Kidney epithelial cell (primary cell): ENCODE data around the gene NR2F1. TPM values are rescaled to one million over a fixed set of nuclear protein-coding genes. Genes with fewer than 3 reads are reported as not detected.

ENCODE experiments used
- DNase-seq: peaks from one replicate; pipeline ENCODE4 v3.0.0-alpha.2; 2010; ENCODE audit warnings: low read depth
- H3K27me3 ChIP-seq: 2 replicates; pipeline ENCODE4 v1.6.0; 2011; ENCODE audit warnings: low read length; ENCODE audit not compliant: control insufficient read depth, insufficient read depth
- H3K36me3 ChIP-seq: 2 replicates; pipeline ENCODE4 v1.5.1; 2011; ENCODE audit warnings: low read length; ENCODE audit not compliant: control insufficient read depth, insufficient read depth
- H3K4me3 ChIP-seq: 2 replicates; pipeline ENCODE4 v1.5.1; 2011; ENCODE audit warnings: low read depth, mild to moderate bottlenecking, control low read depth, low read length
- total RNA-seq: library from RNA; depleted of rRNA; stranded (reverse); fragments of >200 nt; gene quantifications from 2 replicates; pipeline ENCODE4 v1.2.3, GENCODE V29; 2015
- TF ChIP-seq, protein P1 (sequence below): IDR thresholded peaks from 2 replicates; pipeline ENCODE4 v1.5.1; 2011; ENCODE audit warnings: mild to moderate bottlenecking, moderate library complexity, low read length, control low read depth, inconsistent platforms; ENCODE audit not compliant: insufficient read depth, poor library complexity, severe bottlenecking

NR2F1 gene
- total RNA-seq, 1 donor from 2014 or later, result 13.2 TPM

DNA sequence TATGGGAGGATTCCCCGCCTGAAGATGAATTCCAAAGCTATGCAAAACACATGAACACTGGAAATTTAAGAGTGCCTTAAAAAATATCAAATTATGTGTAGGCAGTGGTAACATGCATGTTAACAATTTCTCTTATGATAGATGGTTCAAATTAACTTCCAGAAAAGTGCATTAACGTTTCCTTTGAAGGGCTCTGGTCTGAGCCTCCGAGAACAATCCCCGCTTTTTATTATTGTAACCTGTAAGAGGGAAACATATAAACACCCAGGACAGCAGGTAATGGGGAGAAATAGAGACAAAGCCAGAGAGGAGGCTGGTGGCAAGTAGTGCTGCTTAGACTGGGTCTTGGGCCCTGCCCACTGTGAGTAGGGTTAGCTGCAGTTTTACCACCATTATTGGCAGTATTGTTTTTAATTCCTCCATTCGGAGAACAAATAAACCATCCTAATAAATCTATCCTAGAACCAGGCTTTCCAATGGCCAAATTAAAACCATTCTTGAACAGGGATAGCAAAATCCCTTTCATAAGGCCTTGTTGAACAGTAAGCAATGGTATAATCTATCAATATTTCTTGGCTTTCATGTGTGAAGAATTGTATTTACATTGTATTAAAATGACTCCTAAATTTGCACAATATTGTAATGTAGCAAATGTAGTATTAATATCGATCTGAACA is 6.3 kb downstream of the NR2F1 start:
- no peak for DNase-seq
- Histone ChIP-seq H3K4me3 (peak overlapping the region; percentile 77), H3K36me3 (no peaks in the 10 kb centered on the region), H3K27me3 (no peaks in the 10 kb centered on the region)
- TF ChIP-seq, protein P1, sequence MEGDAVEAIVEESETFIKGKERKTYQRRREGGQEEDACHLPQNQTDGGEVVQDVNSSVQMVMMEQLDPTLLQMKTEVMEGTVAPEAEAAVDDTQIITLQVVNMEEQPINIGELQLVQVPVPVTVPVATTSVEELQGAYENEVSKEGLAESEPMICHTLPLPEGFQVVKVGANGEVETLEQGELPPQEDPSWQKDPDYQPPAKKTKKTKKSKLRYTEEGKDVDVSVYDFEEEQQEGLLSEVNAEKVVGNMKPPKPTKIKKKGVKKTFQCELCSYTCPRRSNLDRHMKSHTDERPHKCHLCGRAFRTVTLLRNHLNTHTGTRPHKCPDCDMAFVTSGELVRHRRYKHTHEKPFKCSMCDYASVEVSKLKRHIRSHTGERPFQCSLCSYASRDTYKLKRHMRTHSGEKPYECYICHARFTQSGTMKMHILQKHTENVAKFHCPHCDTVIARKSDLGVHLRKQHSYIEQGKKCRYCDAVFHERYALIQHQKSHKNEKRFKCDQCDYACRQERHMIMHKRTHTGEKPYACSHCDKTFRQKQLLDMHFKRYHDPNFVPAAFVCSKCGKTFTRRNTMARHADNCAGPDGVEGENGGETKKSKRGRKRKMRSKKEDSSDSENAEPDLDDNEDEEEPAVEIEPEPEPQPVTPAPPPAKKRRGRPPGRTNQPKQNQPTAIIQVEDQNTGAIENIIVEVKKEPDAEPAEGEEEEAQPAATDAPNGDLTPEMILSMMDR, result no peak

DNA sequence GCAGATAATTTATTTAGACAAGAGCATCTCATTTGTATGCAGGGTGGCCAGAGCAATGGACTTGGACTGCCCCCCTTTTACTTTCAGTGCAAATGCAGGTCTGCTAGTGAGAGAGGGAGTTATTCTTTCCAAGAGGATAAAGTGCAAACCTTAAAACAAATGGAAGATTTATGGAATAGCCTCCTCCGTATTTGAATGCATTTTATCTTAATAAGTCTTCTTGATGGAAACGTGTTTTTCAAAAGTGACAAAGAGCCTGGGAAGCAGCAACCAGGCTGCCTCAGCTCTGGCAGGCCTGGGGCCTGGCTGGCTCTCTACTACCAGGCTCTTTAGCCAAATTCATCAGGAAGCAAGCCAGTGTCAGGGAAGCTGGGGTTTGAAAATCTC is 6.8 kb downstream of the NR2F1 start:
- TF ChIP-seq, protein P1, result no peak
- no peaks in the 10 kb centered on the region for H3K27me3 ChIP-seq
- peaks cover under 1% of the 10 kb centered on the region for H3K36me3 ChIP-seq
- no peak for DNase-seq
- peak overlapping the region; percentile 0 for H3K4me3 ChIP-seq

DNA sequence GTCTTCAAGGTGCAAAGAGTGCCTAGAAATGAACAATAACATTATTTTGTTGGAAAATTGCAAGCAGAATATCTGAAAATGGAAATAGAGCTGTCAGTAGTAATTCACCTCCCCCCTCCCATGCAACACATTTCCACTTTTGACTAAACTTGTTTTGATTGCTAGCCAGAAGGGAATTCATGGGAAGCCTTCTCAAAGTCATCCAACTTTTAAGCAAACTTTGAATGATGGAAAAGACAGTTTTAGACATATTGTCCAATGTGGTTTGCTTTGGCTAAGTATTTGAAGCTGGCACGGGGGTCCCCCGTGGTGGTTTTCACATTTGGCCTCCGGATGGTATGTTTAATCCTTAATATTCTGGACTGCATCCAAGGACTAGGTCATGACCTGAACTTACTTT is 7.5 kb downstream of the NR2F1 start:
- TF ChIP-seq, protein P1, result no peak
- Histone ChIP-seq H3K27me3 (no peaks in the 10 kb centered on the region), H3K4me3 (no peak overlapping the region), H3K36me3 (peaks cover 2% of the 10 kb centered on the region)
- no peak for DNase-seq

DNA sequence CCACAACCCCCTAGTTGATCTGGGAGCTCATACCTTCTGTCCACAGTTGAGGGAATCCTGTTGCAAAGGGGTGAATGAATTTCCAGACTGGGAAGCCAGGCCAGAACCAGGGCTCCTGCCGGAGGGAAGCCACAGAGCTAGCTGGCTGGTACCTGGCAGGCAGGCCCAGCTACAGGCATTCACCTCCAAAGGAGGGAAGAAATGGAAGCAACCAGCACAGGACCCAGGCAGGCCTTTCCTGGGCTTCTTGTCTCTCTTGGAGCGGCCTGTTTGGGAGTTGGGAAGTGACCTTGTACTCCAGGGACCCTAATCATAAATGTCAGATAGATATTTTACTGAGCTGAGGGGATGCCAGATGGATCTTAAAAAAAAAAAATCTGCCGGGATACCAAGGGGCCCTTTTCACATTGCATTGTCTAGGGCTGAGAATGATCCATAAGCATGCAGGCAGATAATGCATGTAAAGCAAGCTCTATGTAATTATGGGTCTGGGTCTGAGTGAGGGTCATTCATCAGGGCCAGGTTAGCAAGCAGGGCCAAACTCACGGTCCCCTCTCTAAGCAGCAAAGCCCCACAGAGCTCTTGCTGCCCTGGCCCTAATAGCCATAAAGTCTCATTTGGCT is 8.4 kb downstream of the NR2F1 start:
- peaks cover 2% of the 10 kb centered on the region for H3K36me3 ChIP-seq
- no peaks in the 10 kb centered on the region for H3K27me3 ChIP-seq
- TF ChIP-seq, protein P1, result no peak
- DNase-seq, result no peak
- no peak overlapping the region for H3K4me3 ChIP-seq

DNA sequence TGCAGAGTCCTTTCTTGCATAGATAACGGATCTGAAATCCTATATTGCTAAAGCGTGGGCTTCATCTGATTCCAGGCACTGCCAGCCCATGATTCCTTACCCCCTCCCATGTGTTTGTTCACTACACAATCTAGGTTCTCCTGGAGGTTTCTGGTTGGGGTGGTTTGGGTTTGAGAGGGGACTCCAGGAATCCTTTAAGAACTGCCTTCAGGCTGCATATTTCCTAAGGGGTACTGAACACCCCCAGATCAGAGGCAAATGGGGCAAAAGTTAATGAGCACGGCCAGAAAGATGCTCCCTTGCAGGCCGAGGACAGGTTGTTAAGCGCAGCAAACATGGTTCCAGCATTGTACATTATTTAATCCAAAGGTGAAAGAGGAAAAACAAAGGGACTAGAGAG is 9.9 kb downstream of the NR2F1 start:
- DNase-seq, result no peak
- Histone ChIP-seq H3K27me3 (no peaks in the 10 kb centered on the region), H3K36me3 (peaks cover 2% of the 10 kb centered on the region), H3K4me3 (no peak overlapping the region)
- TF ChIP-seq, protein P1, result no peak
